GM21619 (cell line): ENCODE data around the gene ARHGAP28.

Experiments used
- ATAC-seq: cut with Tn5 transposase; IDR thresholded peaks from one replicate; pipeline ENCODE4 v1.9.1; 2021; ENCODE audit not compliant: unreplicated experiment

The ARHGAP28 gene, protein sequence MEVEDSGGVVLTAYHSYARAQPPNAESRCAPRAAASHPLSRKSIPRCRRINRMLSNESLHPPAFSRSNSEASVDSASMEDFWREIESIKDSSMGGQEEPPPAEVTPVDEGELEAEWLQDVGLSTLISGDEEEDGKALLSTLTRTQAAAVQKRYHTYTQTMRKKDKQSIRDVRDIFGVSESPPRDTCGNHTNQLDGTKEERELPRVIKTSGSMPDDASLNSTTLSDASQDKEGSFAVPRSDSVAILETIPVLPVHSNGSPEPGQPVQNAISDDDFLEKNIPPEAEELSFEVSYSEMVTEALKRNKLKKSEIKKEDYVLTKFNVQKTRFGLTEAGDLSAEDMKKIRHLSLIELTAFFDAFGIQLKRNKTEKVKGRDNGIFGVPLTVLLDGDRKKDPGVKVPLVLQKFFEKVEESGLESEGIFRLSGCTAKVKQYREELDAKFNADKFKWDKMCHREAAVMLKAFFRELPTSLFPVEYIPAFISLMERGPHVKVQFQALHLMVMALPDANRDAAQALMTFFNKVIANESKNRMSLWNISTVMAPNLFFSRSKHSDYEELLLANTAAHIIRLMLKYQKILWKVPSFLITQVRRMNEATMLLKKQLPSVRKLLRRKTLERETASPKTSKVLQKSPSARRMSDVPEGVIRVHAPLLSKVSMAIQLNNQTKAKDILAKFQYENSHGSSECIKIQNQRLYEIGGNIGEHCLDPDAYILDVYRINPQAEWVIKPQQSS

DNA sequence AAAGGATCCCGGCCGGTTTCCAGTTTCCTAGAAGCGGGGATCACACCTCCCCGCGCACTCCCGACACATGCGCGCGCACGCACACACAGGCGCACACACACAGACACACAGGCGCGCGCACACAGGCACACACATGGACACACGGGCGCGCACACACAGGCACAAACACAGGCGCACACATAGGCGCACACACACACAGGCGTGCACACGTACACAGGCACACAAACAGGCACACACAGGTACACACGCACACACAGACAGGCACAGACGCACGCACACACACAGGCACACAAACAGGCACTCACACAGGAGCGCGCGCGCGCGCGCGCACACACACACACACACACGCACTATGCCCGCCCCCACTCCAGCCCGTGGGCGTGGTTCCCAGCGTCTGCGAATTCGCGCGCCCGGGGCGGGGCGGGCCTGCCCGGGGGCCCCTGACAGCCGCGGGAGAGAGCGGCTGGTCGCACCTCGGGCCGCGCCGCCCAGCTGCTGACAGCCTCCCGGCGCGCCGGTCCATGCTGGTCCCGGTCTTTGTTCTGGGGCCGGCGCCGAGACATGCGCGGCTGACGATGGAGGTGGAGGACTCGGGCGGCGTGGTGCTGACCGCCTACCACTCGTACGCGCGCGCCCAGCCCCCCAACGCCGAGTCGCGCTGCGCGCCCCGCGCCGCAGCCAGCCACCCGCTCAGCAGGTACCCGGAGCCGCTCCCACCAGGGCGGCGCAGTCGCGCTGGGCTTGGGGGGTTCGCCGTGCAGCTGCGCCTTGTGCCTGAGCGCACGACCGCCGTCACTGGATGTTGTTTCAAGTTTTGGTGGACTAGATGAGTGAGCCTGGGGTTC is at the start of gene ARHGAP28:
TSS of gene ARHGAP28 (plus strand) at position 470 of the 845 bp plus-strand sequence. CDS start at position 576, 106 bp downstream.
- no peak for ATAC-seq

DNA sequence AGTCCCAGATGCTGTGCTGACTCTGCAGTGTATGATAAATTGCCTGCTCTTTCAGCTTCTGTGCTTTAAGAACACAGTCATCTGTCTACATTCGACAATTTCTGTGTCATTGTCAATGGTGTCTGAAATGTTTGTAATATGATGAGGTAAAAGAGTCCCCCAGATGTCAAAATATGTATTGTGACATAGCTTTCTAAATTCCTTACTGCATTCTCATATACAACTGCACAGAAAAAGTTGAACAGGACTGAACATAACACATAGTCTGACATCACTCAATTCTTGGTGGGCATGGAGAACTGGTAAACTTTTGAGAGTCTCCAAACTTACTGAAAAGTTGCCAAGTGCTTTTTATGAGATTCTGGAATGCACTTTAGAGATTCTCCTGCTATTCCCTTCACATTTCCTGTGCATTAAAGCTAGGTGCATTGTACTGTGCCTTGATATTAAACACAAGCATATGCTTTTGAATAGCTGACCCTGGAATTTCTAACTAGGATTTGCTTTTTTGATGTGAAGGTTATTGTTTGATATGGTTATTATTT is 48.1 kb upstream of the ARHGAP28 start:
- ATAC-seq = no peak

DNA sequence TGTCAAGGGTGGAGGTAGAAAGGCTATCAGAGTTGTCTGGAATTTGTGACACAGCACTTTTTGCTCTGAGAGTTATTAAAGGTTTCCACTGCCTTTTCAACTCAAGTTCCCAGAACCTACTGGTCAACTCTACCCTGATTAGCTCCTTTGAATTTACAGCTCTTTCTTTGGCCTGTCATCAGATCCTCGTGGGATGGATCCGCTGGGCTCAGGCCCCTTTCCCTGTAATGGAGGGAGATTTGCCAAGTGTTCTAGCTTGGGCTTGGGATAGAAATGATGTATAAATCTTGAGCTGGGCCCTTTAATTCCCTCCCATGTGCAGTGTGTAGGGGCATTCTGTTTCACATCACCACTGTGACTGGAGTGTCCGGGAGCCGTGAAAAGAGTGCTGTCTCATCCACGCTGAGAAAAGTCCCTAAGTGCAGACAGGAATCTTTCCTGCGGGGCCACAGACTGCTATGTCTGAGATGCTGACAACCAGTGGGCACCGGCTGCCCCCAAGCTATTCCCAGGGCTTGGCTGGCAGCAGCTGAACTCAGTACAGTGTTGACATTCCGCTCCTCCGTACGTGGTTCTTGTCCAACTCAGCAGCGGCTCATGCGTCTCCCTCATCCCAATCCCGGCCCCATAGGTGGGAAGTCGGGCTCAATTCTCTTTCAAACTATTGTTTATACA is 46.9 kb upstream of the ARHGAP28 start:
- ATAC-seq = no peak

DNA sequence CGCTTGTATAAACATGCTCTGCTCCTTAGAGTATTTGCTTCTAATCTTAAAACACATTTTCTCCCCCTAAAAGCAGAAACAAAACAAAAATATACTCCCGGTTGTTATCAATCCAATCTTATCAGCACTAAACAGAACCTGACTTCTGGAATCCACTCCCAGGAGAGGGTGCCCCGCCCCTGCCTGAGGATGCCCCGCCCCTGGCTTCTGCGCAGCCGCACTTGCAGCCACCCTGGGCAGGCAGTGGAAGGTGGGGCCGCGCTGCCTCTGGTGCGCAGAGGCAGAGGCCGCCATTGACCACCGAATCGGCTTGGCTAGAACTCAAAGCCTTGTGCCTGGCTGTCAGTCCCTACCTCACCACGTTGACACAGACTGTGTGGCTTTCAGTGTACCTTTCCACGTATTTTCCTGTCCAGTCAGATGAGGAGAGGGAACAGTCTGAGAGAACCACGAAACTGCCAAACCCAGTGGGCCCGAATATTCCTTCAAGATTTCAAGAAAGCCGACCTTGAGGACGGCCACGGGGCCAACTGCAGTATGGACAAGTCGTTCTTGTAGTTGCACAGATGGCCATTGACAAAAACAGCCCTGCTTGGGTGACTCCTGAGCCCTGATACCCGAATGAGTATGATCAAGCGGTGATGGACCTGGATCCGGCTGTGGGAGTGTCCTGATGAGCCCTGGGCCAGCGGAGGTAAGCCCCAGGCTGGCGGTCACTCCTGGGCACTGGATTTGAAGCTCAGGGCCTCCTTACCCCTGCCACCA is 46.2 kb upstream of the ARHGAP28 start:
- ATAC-seq = no peak

DNA sequence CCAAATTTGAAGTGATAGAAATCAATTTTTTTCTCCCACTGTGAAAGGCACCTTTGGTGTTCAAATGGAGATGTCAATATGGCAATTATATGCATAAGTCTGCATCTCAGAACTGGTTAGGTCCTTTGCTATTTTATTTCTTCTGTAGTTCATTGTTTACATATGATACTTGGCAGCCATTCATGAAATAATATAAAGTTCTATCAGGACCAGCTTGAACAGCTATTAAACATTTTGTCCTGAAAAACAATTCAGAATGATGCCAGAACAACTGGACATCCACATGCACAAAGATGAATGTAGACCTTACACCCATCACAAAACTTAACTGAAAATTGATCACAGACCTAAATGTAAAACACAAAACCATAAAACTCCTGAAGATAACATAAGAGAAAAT is 41.8 kb upstream of the ARHGAP28 start:
- ATAC-seq = no peak

DNA sequence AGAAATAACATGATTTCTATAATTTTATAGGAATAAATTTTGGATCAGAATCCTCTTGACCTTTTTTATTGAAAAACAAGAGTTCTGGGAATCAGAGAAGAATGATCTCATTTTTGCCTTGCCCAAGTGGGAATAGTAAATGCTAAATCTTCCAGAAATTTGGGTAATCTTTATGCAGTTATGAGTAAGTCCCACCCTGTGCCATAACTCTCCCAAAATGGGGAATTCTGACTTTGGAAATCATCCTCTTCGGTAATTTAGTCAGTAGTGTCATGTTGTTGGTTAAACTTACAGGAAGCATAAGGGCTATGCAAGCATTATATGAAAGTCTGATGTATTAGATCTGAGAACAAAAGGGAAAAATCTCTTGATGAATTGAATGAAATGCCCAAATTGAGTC is 20.6 kb upstream of the ARHGAP28 start:
- ATAC-seq = no peak

DNA sequence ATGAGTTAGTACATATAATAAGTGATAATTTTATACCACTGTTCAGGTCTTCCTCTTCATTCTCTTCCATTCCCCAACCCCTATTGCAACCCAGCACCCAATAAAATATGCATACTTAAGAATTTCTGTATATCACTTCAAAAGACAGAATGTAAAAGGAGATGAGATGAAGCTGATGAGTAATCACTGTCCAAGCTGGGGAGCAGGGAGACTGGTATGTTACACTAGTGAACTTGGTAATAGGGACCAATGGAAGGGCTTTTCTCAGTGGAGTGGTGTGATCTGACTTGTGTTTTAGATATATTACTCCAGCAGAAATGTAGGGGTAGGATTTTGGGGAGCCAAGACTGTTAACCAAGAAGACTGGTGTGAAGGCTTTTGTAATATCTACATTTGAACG is 18.0 kb upstream of the ARHGAP28 start:
- ATAC-seq = no peak

DNA sequence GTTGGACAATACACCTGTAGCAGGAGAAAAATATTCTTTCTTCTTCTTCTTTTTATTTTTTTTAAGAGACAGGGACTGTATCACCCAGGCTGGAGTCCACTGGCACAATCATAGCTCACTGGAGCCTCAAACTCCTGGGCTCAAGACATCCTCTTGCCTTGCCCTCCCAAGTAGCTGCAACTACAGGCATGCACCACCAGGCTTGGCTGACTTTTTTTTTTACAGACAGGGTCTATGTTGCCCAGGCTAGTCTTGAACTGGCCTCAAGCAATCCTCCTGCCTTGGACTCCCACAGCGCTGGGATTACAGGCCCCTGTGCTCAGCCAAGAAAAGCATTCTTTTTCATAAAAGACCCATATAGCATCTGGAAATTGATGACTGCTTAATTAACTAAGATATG is 17.1 kb upstream of the ARHGAP28 start:
- ATAC-seq = no peak

DNA sequence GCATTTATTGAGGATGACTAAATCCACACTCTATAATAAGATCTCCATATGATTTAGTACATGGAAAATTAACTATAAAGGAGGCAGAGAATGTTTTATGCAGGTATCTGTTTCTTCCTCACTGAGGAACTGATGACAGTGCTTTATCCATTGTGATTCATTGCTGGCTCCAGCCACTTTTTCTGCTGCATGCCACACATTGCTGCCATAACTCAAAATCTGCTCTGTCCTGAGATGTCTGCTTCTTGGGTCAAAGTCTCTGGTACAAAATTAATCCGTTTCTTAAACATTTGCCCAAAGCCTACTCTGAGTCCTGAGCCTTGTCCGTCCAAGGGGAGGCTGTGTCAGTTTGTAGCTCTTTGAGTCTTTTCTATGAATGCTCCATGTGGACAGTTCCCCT is 15.5 kb upstream of the ARHGAP28 start:
- no peak for ATAC-seq

DNA sequence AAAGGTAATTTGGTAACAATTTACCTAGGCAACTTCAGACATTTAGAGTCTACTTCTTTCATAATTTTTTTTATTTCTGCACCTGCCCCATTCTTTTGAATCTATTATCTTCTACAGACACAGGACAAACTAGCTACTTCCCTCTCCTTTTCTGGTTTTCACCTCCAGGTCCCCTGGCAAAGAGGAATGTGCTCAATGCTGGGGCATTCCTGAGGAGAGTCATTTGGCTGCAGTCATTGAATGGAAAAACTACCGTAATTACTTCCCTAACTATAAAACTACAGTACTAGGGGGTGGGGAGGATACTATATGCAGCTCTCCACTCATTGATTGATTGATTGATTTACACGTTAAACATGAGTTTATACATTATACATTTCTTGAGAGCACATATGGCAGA is 11.2 kb upstream of the ARHGAP28 start:
- ATAC-seq = no peak

DNA sequence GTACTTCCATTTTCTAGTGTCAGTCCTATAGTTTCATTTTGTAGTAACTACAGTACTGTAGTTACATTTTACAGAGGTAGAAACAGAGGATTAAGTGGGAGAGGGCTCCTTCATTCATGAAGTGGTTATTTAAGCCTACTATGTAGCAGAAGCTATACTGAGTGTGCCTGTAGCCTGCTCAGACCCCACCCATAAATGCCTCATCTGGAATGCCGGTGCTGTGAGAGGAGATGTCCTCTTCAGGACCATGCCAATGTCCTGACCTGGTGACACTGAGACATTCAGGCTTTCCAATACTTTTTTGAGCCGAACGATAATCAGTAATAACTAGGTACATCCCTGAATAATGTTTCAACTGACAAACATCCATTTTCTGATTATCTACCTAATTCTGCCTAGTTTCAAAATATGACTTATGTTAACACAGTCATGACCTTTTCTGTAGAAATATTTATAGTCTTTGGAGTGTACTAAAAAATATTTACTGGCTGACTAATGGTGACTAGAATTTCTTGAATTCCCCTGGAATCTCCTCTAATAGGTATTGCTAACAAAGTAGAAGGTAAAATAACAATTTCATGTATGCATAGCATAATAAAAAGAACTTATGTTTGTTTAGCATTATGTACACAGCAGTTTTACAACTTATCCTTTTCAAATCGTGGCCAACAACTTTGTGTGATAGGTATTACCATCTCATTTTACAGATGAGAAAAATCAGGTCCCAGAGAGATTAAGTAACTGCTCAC is 10.2 kb upstream of the ARHGAP28 start:
- no peak for ATAC-seq

DNA sequence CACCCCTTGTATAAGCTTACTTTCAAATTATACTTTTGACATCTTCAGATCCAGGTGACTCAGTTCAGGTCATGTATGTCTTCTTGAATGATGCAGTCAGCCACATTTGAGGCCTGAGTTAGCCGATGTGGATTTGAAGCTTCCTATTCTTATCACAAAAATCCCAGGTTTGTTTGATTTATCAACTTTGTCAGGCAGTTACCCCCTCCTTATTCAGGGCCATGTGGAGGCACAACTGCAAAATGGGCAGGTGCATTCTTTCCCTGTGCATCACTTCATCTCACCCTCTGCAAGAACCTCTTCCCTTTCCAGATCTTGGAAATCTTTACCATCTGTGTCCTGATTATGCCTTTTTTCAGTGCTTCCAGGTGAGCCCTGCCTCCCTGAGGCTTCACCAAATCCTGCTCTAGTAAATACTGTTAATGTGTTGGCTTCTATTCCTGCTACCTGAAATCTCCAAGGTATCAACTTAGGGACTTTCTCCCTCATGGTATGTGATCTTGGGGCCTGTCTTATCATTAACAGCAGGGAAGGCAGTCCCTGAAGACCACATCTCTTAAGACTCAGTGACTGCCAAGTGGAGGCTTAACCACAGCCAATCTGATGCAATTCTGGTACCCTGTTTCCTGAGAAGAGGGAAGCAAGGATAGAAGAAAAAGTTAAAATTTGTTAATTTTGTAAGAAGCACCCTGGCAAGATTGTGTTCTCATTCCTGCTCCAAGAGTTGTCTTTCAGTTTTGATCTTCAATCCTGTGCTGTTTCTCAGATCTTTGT is 9.4 kb upstream of the ARHGAP28 start:
- no peak for ATAC-seq

DNA sequence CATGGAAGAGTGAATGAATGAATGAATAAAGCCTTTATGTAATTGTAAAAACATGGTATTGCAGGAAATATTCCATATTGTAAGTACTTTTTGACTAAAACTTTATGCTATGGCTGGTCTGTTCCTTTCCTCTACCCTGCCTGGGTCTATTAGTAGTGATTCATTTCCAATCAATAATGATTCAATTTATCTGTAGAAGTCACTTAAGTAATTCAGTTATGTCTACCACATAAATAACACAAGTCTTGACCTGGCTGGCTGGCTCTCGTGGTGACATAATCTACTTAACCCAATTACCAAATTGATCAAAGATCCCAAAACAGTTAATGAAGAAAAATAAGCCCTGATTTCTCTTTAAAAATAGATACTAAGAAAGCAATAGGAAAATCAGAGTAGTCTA is 7.8 kb upstream of the ARHGAP28 start:
- no peak for ATAC-seq

DNA sequence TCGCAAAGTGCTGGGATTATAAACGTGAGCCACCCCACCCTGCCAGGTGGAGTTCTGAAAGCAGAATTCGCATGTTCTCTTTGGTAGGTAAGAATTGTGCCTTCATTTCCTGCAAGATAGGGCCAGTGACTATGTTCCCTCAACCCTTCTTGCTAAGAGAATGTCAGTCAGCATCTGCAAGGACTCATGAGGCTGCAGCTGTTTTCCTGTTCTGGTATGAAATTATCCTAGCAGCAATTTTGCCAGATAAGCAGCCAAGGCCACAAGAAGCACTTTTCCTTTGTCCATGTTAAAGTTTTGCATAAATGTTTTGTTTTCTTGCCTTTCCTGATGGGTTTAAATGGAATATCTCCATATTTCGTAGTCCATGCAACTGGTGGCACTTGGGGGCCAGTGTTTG is 6.8 kb upstream of the ARHGAP28 start:
- ATAC-seq = no peak

DNA sequence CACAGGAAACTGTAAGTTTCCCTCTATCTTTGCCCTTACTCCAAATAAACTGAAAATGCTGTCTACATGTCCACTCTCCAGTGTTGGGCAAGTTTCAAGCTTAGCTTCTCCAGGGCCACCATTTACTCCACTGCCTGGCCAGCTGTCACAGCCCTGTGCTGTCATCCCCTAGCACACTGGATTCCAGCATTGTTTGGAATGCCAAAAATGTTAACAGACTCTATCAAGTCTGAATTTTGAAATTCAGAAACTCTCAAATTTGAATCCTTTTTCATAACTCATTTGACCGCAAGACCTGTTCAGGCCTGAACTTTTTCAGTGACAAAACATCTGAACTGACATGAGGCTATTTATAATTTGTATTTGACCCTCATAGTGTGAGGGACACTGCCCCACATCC is 5.2 kb upstream of the ARHGAP28 start:
- ATAC-seq = no peak

DNA sequence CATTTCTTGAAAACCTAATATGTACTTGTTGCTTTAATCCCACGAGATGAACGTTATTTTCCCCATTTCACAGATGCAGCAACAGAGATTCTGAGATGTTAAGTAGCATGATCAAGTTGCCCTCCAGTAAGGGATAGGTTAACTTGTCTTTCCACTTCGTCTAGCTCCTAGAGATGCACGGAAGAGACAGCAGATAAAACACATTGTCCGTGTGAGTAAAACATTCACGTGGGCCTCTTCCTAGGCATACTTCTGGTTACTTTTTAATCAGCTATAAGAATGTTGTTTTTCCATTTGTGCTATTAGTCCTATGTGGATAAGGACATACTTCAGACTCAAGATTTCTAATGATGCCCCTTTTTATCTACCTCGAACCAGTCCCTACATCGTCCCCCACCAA is 1.2 kb upstream of the ARHGAP28 start:
- no peak for ATAC-seq

DNA sequence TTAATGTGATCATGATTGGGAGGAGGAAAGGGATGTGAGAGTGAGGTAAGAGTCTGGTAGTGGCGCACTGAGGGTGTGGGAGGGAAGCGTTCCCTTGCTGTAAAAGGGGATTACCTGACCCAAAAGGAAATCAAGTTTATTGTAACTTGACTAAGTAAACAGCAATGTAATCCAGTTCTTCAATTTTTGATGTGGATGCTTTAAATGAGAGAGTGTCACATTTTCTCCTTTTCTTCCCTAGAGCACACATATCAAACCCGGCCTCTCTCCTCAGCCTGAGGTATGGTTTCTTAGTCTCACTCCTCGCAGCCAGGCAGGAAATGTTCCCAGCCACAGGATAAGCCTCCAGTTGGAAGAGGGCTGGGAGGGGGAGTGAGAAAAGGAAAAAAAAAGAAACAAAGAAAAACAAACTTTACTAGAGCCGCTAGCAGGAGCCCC is 688 bp upstream of the ARHGAP28 start:
- ATAC-seq = no peak

DNA sequence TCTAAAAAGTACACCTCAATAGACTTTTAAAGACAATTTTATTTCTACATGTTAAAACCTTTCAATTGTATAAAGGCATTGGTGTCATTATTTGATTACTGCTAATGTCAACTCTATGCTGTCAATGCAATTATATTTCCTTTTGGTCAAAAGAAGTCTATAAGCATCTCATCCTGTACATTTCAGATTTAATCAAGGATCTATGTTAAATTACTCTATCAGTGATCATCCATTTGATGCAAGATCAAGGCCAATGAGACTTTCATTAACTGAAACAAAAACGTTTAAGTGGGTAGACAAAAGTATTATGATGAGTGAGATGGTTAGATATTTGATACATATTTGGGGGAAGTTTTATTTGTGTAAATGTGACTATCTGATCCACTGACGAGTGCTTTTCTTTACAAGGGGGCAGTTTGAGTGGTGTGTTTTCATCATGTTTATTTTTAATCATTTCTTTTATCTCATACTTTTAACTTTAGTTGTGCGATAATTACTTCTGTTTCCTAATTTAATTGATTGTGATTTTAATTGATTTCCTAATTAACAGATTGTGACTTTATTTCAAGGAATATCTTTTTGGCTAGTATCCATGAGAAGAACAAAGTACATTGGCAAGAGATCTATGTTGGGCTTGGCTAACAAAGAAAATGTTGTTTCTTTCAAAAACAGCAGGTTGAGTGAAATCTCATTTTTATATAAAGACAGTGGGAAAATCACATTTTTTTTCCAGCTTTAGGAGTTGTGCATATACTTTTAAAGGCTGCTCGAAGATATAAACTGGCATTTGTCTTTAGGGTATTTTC is 1.1 kb downstream of the ARHGAP28 start:
- no peak for ATAC-seq
